Hepatocyte (in vitro differentiated cells): ENCODE data around the gene REX1BD. TPM values are rescaled to one million over a fixed set of nuclear protein-coding genes. Genes with fewer than 3 reads are reported as not detected.

Experiments used
- DNase-seq: peaks from one replicate; pipeline ENCODE4 v3.0.0-alpha.2; 2016; ENCODE audit warnings: low spot score
- H2AFZ ChIP-seq: fragments of 200-600 bp; sonication (generic); 2 replicates; pipeline ENCODE4 v1.6.0; 2016; ENCODE audit warnings: antibody characterized with exemption, mild to moderate bottlenecking
- H3K27ac ChIP-seq: fragments of 200-600 bp; sonication (generic); 2 replicates; pipeline ENCODE4 v1.5.1; 2016; ENCODE audit warnings: mild to moderate bottlenecking
- H3K27me3 ChIP-seq: fragments of 200-600 bp; sonication (generic); 2 replicates; pipeline ENCODE4 v1.6.1; 2016
- H3K36me3 ChIP-seq: fragments of 200-600 bp; sonication (generic); replicated peaks from 2 replicates; pipeline ENCODE4 v1.5.1; 2016; ENCODE audit warnings: low read depth; ENCODE audit not compliant: insufficient read depth
- H3K4me1 ChIP-seq: fragments of 200-600 bp; sonication (generic); 2 replicates; pipeline ENCODE4 v1.5.1; 2016; ENCODE audit warnings: mild to moderate bottlenecking, moderate library complexity; ENCODE audit not compliant: insufficient read depth
- H3K4me2 ChIP-seq: fragments of 200-600 bp; sonication (generic); 2 replicates; pipeline ENCODE4 v1.6.0; 2016
- H3K4me3 ChIP-seq: fragments of 200-600 bp; sonication (generic); 2 replicates; pipeline ENCODE4 v1.5.1; 2016; ENCODE audit warnings: mild to moderate bottlenecking
- H3K79me2 ChIP-seq: fragments of 200-600 bp; sonication (generic); 2 replicates; pipeline ENCODE4 v1.6.0; 2017; ENCODE audit warnings: mild to moderate bottlenecking
- H3K9me2 ChIP-seq: fragments of 200-600 bp; sonication (generic); replicated peaks from 2 replicates; pipeline ENCODE4 v1.6.0; 2017; ENCODE audit warnings: mild to moderate bottlenecking; ENCODE audit not compliant: insufficient read depth
- H3K9me3 ChIP-seq: fragments of 200-600 bp; sonication (generic); 2 replicates; pipeline ENCODE4 v1.5.1; 2016; ENCODE audit warnings: low read depth, mild to moderate bottlenecking
- H4K20me1 ChIP-seq: fragments of 200-600 bp; sonication (generic); 2 replicates; pipeline ENCODE4 v1.6.0; 2016; ENCODE audit warnings: mild to moderate bottlenecking; ENCODE audit not compliant: insufficient read depth, poor library complexity, severe bottlenecking
- CTCF ChIP-seq: fragments of 200-600 bp; sonication (generic); IDR thresholded peaks from 2 replicates; pipeline ENCODE4 v1.5.1; 2016; ENCODE audit warnings: antibody characterized with exemption, mild to moderate bottlenecking; ENCODE audit not compliant: poor library complexity
- EZH2 ChIP-seq: fragments of 200-600 bp; sonication (generic); IDR thresholded peaks from 2 replicates; pipeline ENCODE4 v1.6.1; 2016; ENCODE audit warnings: antibody characterized with exemption, mild to moderate bottlenecking, borderline replicate concordance
- EZH2phosphoT487 ChIP-seq: fragments of 200-600 bp; sonication (generic); IDR thresholded peaks from one replicate; pipeline ENCODE4 v1.6.1; 2018; ENCODE audit warnings: antibody characterized with exemption, mild to moderate bottlenecking, low read depth, moderate library complexity; ENCODE audit not compliant: unreplicated experiment, severe bottlenecking
- WGBS: methylation state at CpG from one replicate; pipeline ENCODE4 v1.1.6; 2016; ENCODE audit warnings: low lambda C conversion rate; ENCODE audit errors: missing lambda C conversion rate; 5-methylcytosine and 5-hydroxymethylcytosine counted together
- polyA plus RNA-seq: library from polyadenylated mRNA; unstranded; fragments of >200 nt; fragmentation: Nextera tagmentation; extraction: Ambion mirVana; gene quantifications from 2 replicates; pipeline ENCODE4 v1.2.1, GENCODE V29; 2016
- total RNA-seq: library from RNA; depleted of rRNA; stranded (reverse); fragments of >200 nt; gene quantifications from 2 replicates; pipeline ENCODE4 v1.2.3, GENCODE V29; 2014

Gene REX1BD
- total and polyA plus RNA-seq, 2 experiments from 2014 or later, result 62.6 to 105 TPM

GRCh38 chr19:18634612-18635297 lies 46.2 kb downstream of the REX1BD start:
- DNase-seq, result no peak
- peaks cover 21% of the 10 kb centered on the region for H3K79me2 ChIP-seq
- no peaks in the 10 kb centered on the region for H3K36me3 ChIP-seq
- no peaks in the 10 kb centered on the region for H3K9me3 ChIP-seq
- H4K20me1 ChIP-seq, result no peaks in the 10 kb centered on the region
- H3K27ac ChIP-seq, result no peak overlapping the region
- H2AFZ ChIP-seq, result no peak overlapping the region
- H3K27me3 ChIP-seq, result no peaks in the 10 kb centered on the region
- H3K4me3 ChIP-seq, result no peak overlapping the region
- TF ChIP-seq EZH2, result no peak
- no peak for TF ChIP-seq CTCF
- no peak for TF ChIP-seq EZH2phosphoT487
- H3K4me1 ChIP-seq, result no peaks in the 10 kb centered on the region
- no peaks in the 10 kb centered on the region for H3K9me2 ChIP-seq
- no peak overlapping the region for H3K4me2 ChIP-seq
- WGBS, result 56% methylated on average over 12 of the region's 12 CpGs

- no peak for TF ChIP-seq EZH2phosphoT487
- TF ChIP-seq EZH2, result no peak
- TF ChIP-seq CTCF, result no peak
- Histone ChIP-seq H3K4me2 (peak overlapping the region; percentile 94), H3K27ac (no peak overlapping the region), H3K27me3 (no peaks in the 10 kb centered on the region), H3K9me2 (no peaks in the 10 kb centered on the region), H3K79me2 (peaks cover 24% of the 10 kb centered on the region), H3K4me1 (no peaks in the 10 kb centered on the region), H3K36me3 (no peaks in the 10 kb centered on the region), H3K4me3 (no peak overlapping the region), H4K20me1 (no peaks in the 10 kb centered on the region), H2AFZ (no peak overlapping the region), H3K9me3 (no peaks in the 10 kb centered on the region)
- 7% methylated on average over 4 of the region's 6 CpGs for WGBS
- no peak for DNase-seq
Measured at GRCh38 chr19:18635831-18636182, 47.2 kb downstream of the REX1BD start.

DNA sequence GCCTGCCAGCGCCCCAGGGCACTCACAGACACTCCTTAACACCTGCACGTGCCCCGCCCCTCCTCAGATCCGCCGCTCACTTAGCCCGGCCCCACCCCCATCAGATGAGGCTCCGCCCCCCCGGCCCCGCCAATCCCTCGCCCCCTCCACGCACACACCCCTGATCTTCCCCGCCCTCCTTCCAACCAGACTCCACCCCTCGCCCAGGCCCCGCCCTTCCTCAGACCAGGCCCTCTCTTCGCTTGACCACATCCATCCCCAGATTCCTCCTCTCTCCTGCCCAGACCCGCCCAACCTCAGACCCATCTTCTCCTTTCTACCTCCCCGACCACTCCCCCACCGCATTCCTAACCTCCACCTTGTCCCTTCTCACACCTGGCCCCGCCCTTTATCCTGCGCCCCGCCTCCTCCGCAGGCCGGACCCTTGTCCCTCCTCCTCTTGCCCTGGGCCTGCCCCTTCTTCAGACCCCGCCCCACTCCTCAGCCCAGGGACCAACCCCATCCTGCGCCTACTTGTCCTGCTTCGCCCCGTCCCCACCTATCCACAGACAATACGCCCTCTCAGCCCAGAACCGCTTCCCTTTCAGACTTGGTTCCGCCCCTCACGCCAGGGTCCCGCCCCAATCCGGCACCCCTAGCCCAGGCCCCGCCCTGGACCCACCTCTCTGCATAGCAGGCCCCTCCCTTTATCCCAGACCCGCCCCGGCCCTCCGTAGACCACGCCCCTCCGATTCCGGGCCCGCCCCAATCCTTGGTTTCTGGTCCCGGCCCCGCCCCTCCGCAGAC lies 47.8 kb downstream of the REX1BD start:
- no peaks in the 10 kb centered on the region for H3K27me3 ChIP-seq
- peaks cover 28% of the 10 kb centered on the region for H3K79me2 ChIP-seq
- H3K9me3 ChIP-seq, result no peaks in the 10 kb centered on the region
- H3K4me1 ChIP-seq, result no peaks in the 10 kb centered on the region
- peak overlapping the region; percentile 34 for H2AFZ ChIP-seq
- H3K9me2 ChIP-seq, result no peaks in the 10 kb centered on the region
- no peaks in the 10 kb centered on the region for H4K20me1 ChIP-seq
- H3K4me3 ChIP-seq, result no peak overlapping the region
- WGBS, result 6% methylated on average over 19 of the region's 44 CpGs
- DNase-seq, result peak; percentile 99
- H3K27ac ChIP-seq, result peak overlapping the region; percentile 13
- H3K36me3 ChIP-seq, result no peaks in the 10 kb centered on the region
- peak overlapping the region; percentile 94 for H3K4me2 ChIP-seq
- TF ChIP-seq EZH2 (no peak), CTCF (no peak), EZH2phosphoT487 (no peak)
